Measurements from ENCODE around the gene PARP15.

PARP15 gene

GRCh38 chr3:122577409-122578031, at the start of gene PARP15:
PARP15 (plus strand) TSS chr3:122577650; CDS start chr3:122577668, 18 bp downstream.
- no peak for TF ChIP-seq NFIC (IDR thresholded peaks at IDR 0.05)
- TF ChIP-seq USF1 (IDR thresholded peaks at IDR 0.05): no peak
- no peak for TF ChIP-seq YY1 (IDR thresholded peaks at IDR 0.05; ENCODE audit: low read depth)

GRCh38 chr3:122530164-122530563, 47.3 kb upstream of the PARP15 start:
- no peak for TF ChIP-seq REST (IDR thresholded peaks at IDR 0.05; ENCODE audit: low read depth)
- no peak for TF ChIP-seq TCF12 (IDR thresholded peaks at IDR 0.05; ENCODE audit: low read depth)
- no peak for TF ChIP-seq EGR1 (IDR thresholded peaks at IDR 0.05)
- no peak for TF ChIP-seq YY1 (IDR thresholded peaks at IDR 0.05; ENCODE audit: low read depth)
- TF ChIP-seq ZBTB7A (IDR thresholded peaks at IDR 0.05; ENCODE audit: low read depth): no peak
- no peak for TF ChIP-seq TEAD4 (IDR thresholded peaks at IDR 0.05)

- TF ChIP-seq YY1 (IDR thresholded peaks at IDR 0.05; ENCODE audit: low read depth): no peak
- TF ChIP-seq FOXM1 (IDR thresholded peaks at IDR 0.05; ENCODE audit: borderline replicate concordance, low read depth): no peak
- no peak for TF ChIP-seq TCF12 (IDR thresholded peaks at IDR 0.05; ENCODE audit: low read depth)
- no peak for TF ChIP-seq REST (IDR thresholded peaks at IDR 0.05; ENCODE audit: low read depth)
- TF ChIP-seq EGR1 (IDR thresholded peaks at IDR 0.05): no peak
- no peak for TF ChIP-seq CEBPB (IDR thresholded peaks at IDR 0.05)
- TF ChIP-seq ZBTB7A (IDR thresholded peaks at IDR 0.05; ENCODE audit: low read depth): no peak
- TF ChIP-seq TEAD4 (IDR thresholded peaks at IDR 0.05): no peak
- TF ChIP-seq CREB1 (IDR thresholded peaks at IDR 0.05; ENCODE audit: low read depth): no peak
- no peak for TF ChIP-seq USF1 (IDR thresholded peaks at IDR 0.05)
- TF ChIP-seq MAX (IDR thresholded peaks at IDR 0.05): no peak
- no peak for TF ChIP-seq NFIC (IDR thresholded peaks at IDR 0.05)
- no peak for TF ChIP-seq EP300 (IDR thresholded peaks at IDR 0.05; ENCODE audit: borderline replicate concordance)
Measured at GRCh38 chr3:122533480-122533879, 44.0 kb upstream of the PARP15 start.

- TF ChIP-seq TAF1 (IDR thresholded peaks at IDR 0.05; ENCODE audit: low read depth) (no peak), REST (IDR thresholded peaks at IDR 0.05; ENCODE audit: low read depth) (no peak), MAX (IDR thresholded peaks at IDR 0.05) (no peak), USF1 (IDR thresholded peaks at IDR 0.05) (no peak), ZBTB7A (IDR thresholded peaks at IDR 0.05; ENCODE audit: low read depth) (no peak), EGR1 (IDR thresholded peaks at IDR 0.05) (no peak), TEAD4 (IDR thresholded peaks at IDR 0.05) (no peak), FOXM1 (IDR thresholded peaks at IDR 0.05; ENCODE audit: borderline replicate concordance, low read depth) (no peak), CEBPB (IDR thresholded peaks at IDR 0.05) (no peak), CREB1 (IDR thresholded peaks at IDR 0.05; ENCODE audit: low read depth) (no peak), NFIC (IDR thresholded peaks at IDR 0.05) (no peak), RAD21 (IDR thresholded peaks at IDR 0.05; ENCODE audit: low read depth) (no peak)
Measured at GRCh38 chr3:122533931-122534334, 43.5 kb upstream of the PARP15 start.

Data from Ishikawa (cell line).